ENCODE results near the gene RMDN2.

The RMDN2 gene

GRCh38 chr2:37925063-37925897, at the start of gene RMDN2:
Gene RMDN2, plus strand, starts transcription at chr2:37925287. Its CDS starts 3,991 bp downstream, at chr2:37929278.
- DNase-seq, result peak; percentile 88

GRCh38 chr2:37875403-37875906, 49.6 kb upstream of the RMDN2 start:
- no peak for DNase-seq

- DNase-seq, result no peak
Measured at GRCh38 chr2:37876227-37876626, 48.9 kb upstream of the RMDN2 start.

- DNase-seq, result no peak
Measured at GRCh38 chr2:37877457-37878315, 47.4 kb upstream of the RMDN2 start.

- DNase-seq, result no peak
Measured at GRCh38 chr2:37878536-37878935, 46.6 kb upstream of the RMDN2 start.

- DNase-seq, result no peak
Measured at GRCh38 chr2:37880551-37880950, 44.5 kb upstream of the RMDN2 start.

GRCh38 chr2:37881397-37881796, 43.7 kb upstream of the RMDN2 start:
- DNase-seq, result no peak

GRCh38 chr2:37882036-37882435, 43.1 kb upstream of the RMDN2 start:
- no peak for DNase-seq

GRCh38 chr2:37883518-37883917, 41.6 kb upstream of the RMDN2 start:
- no peak for DNase-seq

GRCh38 chr2:37885329-37885993, 39.6 kb upstream of the RMDN2 start:
- no peak for DNase-seq

- DNase-seq, result no peak
Measured at GRCh38 chr2:37886745-37887144, 38.3 kb upstream of the RMDN2 start.

- DNase-seq, result no peak
Measured at GRCh38 chr2:37887286-37887685, 37.8 kb upstream of the RMDN2 start.

GRCh38 chr2:37890893-37891495, 34.1 kb upstream of the RMDN2 start:
- peak; percentile 85 for DNase-seq

GRCh38 chr2:37891846-37892435, 33.1 kb upstream of the RMDN2 start:
- no peak for DNase-seq

- no peak for DNase-seq
Measured at GRCh38 chr2:37892436-37893114, 32.5 kb upstream of the RMDN2 start.

- no peak for DNase-seq
Measured at GRCh38 chr2:37893327-37893726, 31.8 kb upstream of the RMDN2 start.

GRCh38 chr2:37894047-37894446, 31.0 kb upstream of the RMDN2 start:
- no peak for DNase-seq

- DNase-seq, result no peak
Measured at GRCh38 chr2:37894601-37895000, 30.5 kb upstream of the RMDN2 start.

- no peak for DNase-seq
Measured at GRCh38 chr2:37895140-37895539, 29.9 kb upstream of the RMDN2 start.

- no peak for DNase-seq
Measured at GRCh38 chr2:37896319-37896718, 28.8 kb upstream of the RMDN2 start.

GRCh38 chr2:37897511-37897910, 27.6 kb upstream of the RMDN2 start:
- DNase-seq, result no peak

- DNase-seq, result no peak
Measured at GRCh38 chr2:37898448-37898847, 26.6 kb upstream of the RMDN2 start.

All from activated effector memory CD4-positive, alpha-beta T cell treated with anti-CD3 and anti-CD28 coated beads, Interleukin-2, amount 50 U/mL, for 16 hours (primary cell).